Fibroblast of lung (primary cell): ENCODE results near the gene GPR156. TPM values are rescaled to one million over a fixed set of nuclear protein-coding genes. Genes with fewer than 3 reads are reported as not detected.

Source experiments
- DNase-seq, 2 donors: peaks; one replicate each; pipeline versions ENCODE4 v3.0.0 to v3.0.0-alpha.2; 2010; ENCODE audit warnings: low read depth in 2 of 2
- H2AFZ ChIP-seq: 2 replicates; pipeline ENCODE4 v1.5.1; 2012; ENCODE audit warnings: low read length, control low read depth, inconsistent platforms
- H3K27ac ChIP-seq: 2 replicates; pipeline ENCODE4 v1.5.1; 2011; ENCODE audit warnings: low read length, control low read depth; ENCODE audit not compliant: insufficient read depth
- H3K27me3 ChIP-seq: 2 replicates; pipeline ENCODE4 v1.5.1; 2011; ENCODE audit warnings: mild to moderate bottlenecking, low read length; ENCODE audit not compliant: control insufficient read depth, insufficient read depth
- H3K36me3 ChIP-seq: 2 replicates; pipeline ENCODE4 v1.5.1; 2011; ENCODE audit warnings: low read length; ENCODE audit not compliant: control insufficient read depth, insufficient read depth
- H3K4me1 ChIP-seq: 2 replicates; pipeline ENCODE4 v1.5.1; 2011; ENCODE audit warnings: low read length; ENCODE audit not compliant: control insufficient read depth, insufficient read depth; ENCODE audit errors: extremely low read depth
- H3K4me2 ChIP-seq: 2 replicates; pipeline ENCODE4 v1.5.1; 2011; ENCODE audit warnings: low read length, control low read depth; ENCODE audit not compliant: insufficient read depth; ENCODE audit errors: extremely low read depth
- H3K4me3 ChIP-seq, 4 experiments: fragments of 200-600 bp in 1 of 4; sonication (generic) in 1 of 4; replicated peaks in 1 of 4; 2 replicates each; pipeline ENCODE4 v1.5.1; 2011 to 2016; ENCODE audit warnings: low read length in 4 of 4, low read depth in 3 of 4, mild to moderate bottlenecking in 3 of 4, control low read depth in 2 of 4, inconsistent platforms in 1 of 4, mixed read lengths in 1 of 4; ENCODE audit not compliant: insufficient read depth in 1 of 4; ENCODE audit errors: control extremely low read depth in 1 of 4
- H3K79me2 ChIP-seq: 2 replicates; pipeline ENCODE4 v1.5.1; 2012; ENCODE audit warnings: mild to moderate bottlenecking, low read length, inconsistent platforms; ENCODE audit not compliant: control insufficient read depth, insufficient read depth
- H3K9ac ChIP-seq: 2 replicates; pipeline ENCODE4 v1.5.1; 2011; ENCODE audit warnings: mild to moderate bottlenecking, low read length, control low read depth; ENCODE audit not compliant: insufficient read depth
- H3K9me3 ChIP-seq: 2 replicates; pipeline ENCODE4 v1.5.1; 2012; ENCODE audit warnings: low read depth, low read length; ENCODE audit not compliant: control insufficient read depth, insufficient read depth
- H4K20me1 ChIP-seq: 2 replicates; pipeline ENCODE4 v1.5.1; 2011; ENCODE audit warnings: low read length; ENCODE audit not compliant: control insufficient read depth, insufficient read depth; ENCODE audit errors: extremely low read depth
- CTCF ChIP-seq, 2 donors: IDR thresholded peaks in 1 of 2; conservative IDR thresholded peaks in 1 of 2; 1 replicate in 1 of 2; 2 replicates in 1 of 2; pipeline ENCODE4 v1.5.1; 2011 to 2012; ENCODE audit warnings: low read length in 2 of 2, control low read depth in 1 of 2, inconsistent platforms in 1 of 2, low read depth in 1 of 2, mild to moderate bottlenecking in 1 of 2
- EZH2 ChIP-seq: IDR thresholded peaks from 2 replicates; pipeline ENCODE4 v1.5.1; 2012; ENCODE audit warnings: low read length, control low read depth, mild to moderate bottlenecking; ENCODE audit errors: missing control alignments
- polyA plus RNA-seq, 2 donors: library from polyadenylated mRNA; depleted of rRNA in 1 of 2; stranded (reverse) in 1 of 2; unstranded in 1 of 2; fragments of >200 nt; gene quantifications; 2 replicates each; pipeline ENCODE4 v1.2.1, GENCODE V29; 2011 to 2012; ENCODE audit warnings: missing spikeins in 1 of 2
- total RNA-seq: library from RNA; depleted of rRNA; stranded (reverse); fragments of >200 nt; gene quantifications from 2 replicates; pipeline ENCODE4 v1.2.1, GENCODE V29; 2014

GPR156 gene
- total and polyA plus RNA-seq, 2 donors (not counting 1 experiment from before 2014, with no cell fraction given), result 0.33 to 0.42 TPM

DNA sequence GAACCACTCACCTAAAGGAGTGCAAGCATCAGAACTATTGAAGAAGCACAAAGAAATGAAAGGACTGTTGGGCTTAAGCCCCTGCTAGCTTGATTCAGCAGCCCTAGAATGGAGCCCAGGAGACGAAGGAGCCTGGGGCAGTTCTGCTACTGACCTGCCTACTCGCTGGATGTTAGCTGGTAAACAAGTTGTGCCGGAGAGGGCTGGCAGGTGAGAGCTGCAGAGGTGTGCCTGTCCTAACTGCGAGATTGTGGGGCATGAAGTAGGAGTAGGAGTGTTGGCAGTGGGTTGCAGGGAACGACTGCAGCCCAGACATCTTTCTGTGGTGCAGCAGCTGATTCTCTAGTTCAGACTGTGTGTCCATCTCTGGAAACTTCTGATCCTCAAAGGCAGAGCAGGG is 115.6 kb downstream of the GPR156 start:
- DNase-seq, result no peak
- Histone ChIP-seq H3K4me3 (no peak overlapping the region), H3K4me1 (peaks cover 17% of the 10 kb centered on the region), H3K4me2 (no peak overlapping the region), H3K9ac (no peak overlapping the region), H3K27ac (no peak overlapping the region), H3K27me3 (no peaks in the 10 kb centered on the region), H2AFZ (no peak overlapping the region), H4K20me1 (no peaks in the 10 kb centered on the region), H3K9me3 (no peaks in the 10 kb centered on the region), H3K36me3 (no peaks in the 10 kb centered on the region), H3K79me2 (no peaks in the 10 kb centered on the region)
- no peak for TF ChIP-seq CTCF (conservative IDR thresholded peaks at IDR 0.05 in 1 of 2, IDR thresholded peaks at IDR 0.05 in 1 of 2; ENCODE audit: low read depth in 1 of 2, low read length in 2 of 2)
- TF ChIP-seq EZH2, result no peak

- Histone ChIP-seq H3K27ac (no peak overlapping the region), H3K9me3 (no peaks in the 10 kb centered on the region), H3K27me3 (no peaks in the 10 kb centered on the region), H3K79me2 (no peaks in the 10 kb centered on the region), H4K20me1 (no peaks in the 10 kb centered on the region), H3K4me2 (no peak overlapping the region), H3K4me1 (peaks cover 17% of the 10 kb centered on the region), H3K9ac (no peak overlapping the region), H3K4me3 (no peak overlapping the region), H3K36me3 (no peaks in the 10 kb centered on the region), H2AFZ (no peak overlapping the region)
- DNase-seq, result no peak
- TF ChIP-seq EZH2 (no peak), CTCF (conservative IDR thresholded peaks at IDR 0.05 in 1 of 2, IDR thresholded peaks at IDR 0.05 in 1 of 2; ENCODE audit: low read depth in 1 of 2, low read length in 2 of 2) (no peak)
These were observed 116.4 kb downstream of the GPR156 start for GRCh38 chr3:120168611-120169010.

GRCh38 chr3:120168038-120168437 is 117.0 kb downstream of the GPR156 start:
- no peak overlapping the region for H3K4me3 ChIP-seq
- no peak overlapping the region for H2AFZ ChIP-seq
- no peaks in the 10 kb centered on the region for H3K36me3 ChIP-seq
- H3K9me3 ChIP-seq, result no peaks in the 10 kb centered on the region
- no peak for DNase-seq
- TF ChIP-seq CTCF (conservative IDR thresholded peaks at IDR 0.05 in 1 of 2, IDR thresholded peaks at IDR 0.05 in 1 of 2; ENCODE audit: low read depth in 1 of 2, low read length in 2 of 2) (no peak), EZH2 (no peak)
- peaks cover 17% of the 10 kb centered on the region for H3K4me1 ChIP-seq
- no peaks in the 10 kb centered on the region for H3K79me2 ChIP-seq
- H3K4me2 ChIP-seq, result no peak overlapping the region
- no peaks in the 10 kb centered on the region for H3K27me3 ChIP-seq
- no peak overlapping the region for H3K27ac ChIP-seq
- H4K20me1 ChIP-seq, result no peaks in the 10 kb centered on the region
- no peak overlapping the region for H3K9ac ChIP-seq
